Muscle of arm (tissue), 12 donors: ENCODE data around the gene TRH. TPM values are rescaled to one million over a fixed set of nuclear protein-coding genes. Genes with fewer than 3 reads are reported as not detected.
A peak's percentile ranks its signal among the peaks of the same experiment; 100 is the strongest.
"Not testable (repeated sequence)": the region's sequence is repeated elsewhere in the genome, so short reads cannot be mapped to it uniquely, and the experiment has no call there.

Source experiments
- DNase-seq: peaks from one replicate; pipeline ENCODE4 v3.0.0-alpha.2; 2013
- polyA plus RNA-seq, 12 donors: library from polyadenylated mRNA; unstranded; fragments of 120-200 nt; gene quantifications; one replicate each; pipeline ENCODE4 v1.2.1, GENCODE V29; 2013; ENCODE audit not compliant: insufficient read length in 12 of 12

The TRH gene
- polyA plus RNA-seq, 12 donors = 0.27 to 0.97 (median 0.36) TPM; not detected in 3

- DNase-seq = peak; percentile 46
Measured at GRCh38 chr3:130002666-130003598, 28.4 kb downstream of the TRH start.

GRCh38 chr3:130010556-130010955 lies 36.0 kb downstream of the TRH start:
- DNase-seq = no peak

- not testable (repeated sequence) for DNase-seq
Measured at GRCh38 chr3:130012108-130012507, 37.6 kb downstream of the TRH start.

- not testable (repeated sequence) for DNase-seq
Measured at GRCh38 chr3:130013246-130013645, 38.7 kb downstream of the TRH start.

- no peak for DNase-seq
Measured at GRCh38 chr3:130014526-130014925, 40.0 kb downstream of the TRH start.

GRCh38 chr3:130017661-130018060 lies 43.1 kb downstream of the TRH start:
- not testable (repeated sequence) for DNase-seq

- DNase-seq = not testable (repeated sequence)
Measured at GRCh38 chr3:130026146-130026829, 51.8 kb downstream of the TRH start.

GRCh38 chr3:130027437-130027836 lies 52.9 kb downstream of the TRH start:
- DNase-seq = not testable (repeated sequence)

Other genes starting within 250 kb of the TRH start
- gene TMCC1, start 81.0 kb upstream of the TRH start, polyA plus RNA-seq = 10 to 100 TPM in 11 of 12 donors, not detected in 1; 23.3 to 51.6 (median 36.9) TPM
- 1 to 10 TPM in 9 of 12 donors, under 1 TPM in 1, not detected in 2; 0.88 to 3.9 (median 1.7) TPM for gene ALG1L2, start 107.1 kb downstream of the TRH start, polyA plus RNA-seq